ENCODE results near the gene ZNF714. TPM values are rescaled to one million over a fixed set of nuclear protein-coding genes. Genes with fewer than 3 reads are reported as not detected.
A peak's percentile ranks its signal among the peaks of the same experiment; 100 is the strongest.

ZNF714 gene
- total and polyA plus RNA-seq, 9 donors = 7.7 to 45.1 (median 19.1) TPM

DNA sequence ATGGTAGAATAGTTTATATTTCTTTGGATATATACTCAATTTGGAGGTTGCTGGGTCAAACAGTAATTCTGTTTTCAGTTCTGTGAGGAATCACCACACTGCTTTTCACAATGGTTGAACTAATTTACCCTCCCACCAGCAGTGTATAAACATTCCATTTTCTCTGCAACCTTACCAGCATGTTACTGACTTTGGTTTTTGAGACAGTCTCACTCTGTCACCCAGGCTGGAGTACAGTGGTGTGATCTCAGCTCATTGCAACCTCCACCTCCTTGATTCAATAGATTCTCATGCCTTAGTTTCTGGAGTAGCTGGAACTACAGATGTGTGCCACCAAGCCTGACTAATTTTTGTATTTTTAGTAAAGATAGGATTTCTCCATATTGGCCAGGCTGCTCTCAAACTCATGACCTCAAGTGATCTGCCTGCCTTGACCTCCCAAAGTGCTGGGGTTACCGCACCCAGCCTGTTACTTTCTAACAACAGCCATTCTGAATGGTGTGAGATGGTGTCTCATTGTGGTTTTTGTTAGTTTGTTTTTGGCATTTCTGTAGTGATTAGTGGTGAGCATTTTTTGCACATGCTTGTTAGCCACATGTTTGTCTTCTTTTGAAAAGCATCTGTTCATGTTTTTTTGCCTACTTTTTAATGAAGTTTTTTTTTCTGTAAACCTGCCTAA lies 12.5 kb downstream of the ZNF714 start:
- 53 to 86% (median 69%) methylated on average over 1 of the region's 1 CpG for WGBS, 3 donors
- Histone ChIP-seq H3K4me3 (no peak overlapping the region), H3K27me3 (no peaks in the 10 kb centered on the region), H3K4me1 (ENCODE audit: insufficient read depth) (peaks cover 19% of the 10 kb centered on the region), H3K36me3 (no peaks in the 10 kb centered on the region), H3K9me3 (no peaks in the 10 kb centered on the region), H3K27ac (peak overlapping the region in 1 of 2 donors; percentile 13)
- intact Hi-C loops (cut with DNase I) = no loop called here
- no peak for DNase-seq
- TF ChIP-seq, protein P1, sequence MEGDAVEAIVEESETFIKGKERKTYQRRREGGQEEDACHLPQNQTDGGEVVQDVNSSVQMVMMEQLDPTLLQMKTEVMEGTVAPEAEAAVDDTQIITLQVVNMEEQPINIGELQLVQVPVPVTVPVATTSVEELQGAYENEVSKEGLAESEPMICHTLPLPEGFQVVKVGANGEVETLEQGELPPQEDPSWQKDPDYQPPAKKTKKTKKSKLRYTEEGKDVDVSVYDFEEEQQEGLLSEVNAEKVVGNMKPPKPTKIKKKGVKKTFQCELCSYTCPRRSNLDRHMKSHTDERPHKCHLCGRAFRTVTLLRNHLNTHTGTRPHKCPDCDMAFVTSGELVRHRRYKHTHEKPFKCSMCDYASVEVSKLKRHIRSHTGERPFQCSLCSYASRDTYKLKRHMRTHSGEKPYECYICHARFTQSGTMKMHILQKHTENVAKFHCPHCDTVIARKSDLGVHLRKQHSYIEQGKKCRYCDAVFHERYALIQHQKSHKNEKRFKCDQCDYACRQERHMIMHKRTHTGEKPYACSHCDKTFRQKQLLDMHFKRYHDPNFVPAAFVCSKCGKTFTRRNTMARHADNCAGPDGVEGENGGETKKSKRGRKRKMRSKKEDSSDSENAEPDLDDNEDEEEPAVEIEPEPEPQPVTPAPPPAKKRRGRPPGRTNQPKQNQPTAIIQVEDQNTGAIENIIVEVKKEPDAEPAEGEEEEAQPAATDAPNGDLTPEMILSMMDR (IDR thresholded peaks at IDR 0.05) = no peak
- TF ChIP-seq EP300 (IDR thresholded peaks at IDR 0.05) = no peak
- no peak for TF ChIP-seq POLR2A (IDR thresholded peaks at IDR 0.05)

DNA sequence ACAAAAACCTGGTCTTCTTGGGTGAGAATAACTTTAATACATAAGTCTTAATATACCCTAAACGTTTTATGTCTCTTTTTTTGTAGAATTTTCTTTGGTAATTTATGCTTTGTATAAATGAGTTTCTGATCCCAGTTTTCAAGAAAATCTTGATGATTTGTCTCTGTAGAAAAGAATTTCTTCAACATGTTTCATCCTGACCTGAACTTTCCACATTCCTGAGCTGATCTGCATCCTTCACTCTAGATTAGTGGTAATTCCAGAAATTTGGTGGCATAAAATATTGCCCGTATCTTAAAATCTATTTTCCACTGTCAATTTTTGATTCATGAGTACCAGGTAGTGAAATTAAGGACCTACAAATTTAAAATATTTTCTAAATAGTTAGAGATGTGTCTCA lies 16.3 kb downstream of the ZNF714 start:
- Histone ChIP-seq H3K27me3 (no peaks in the 10 kb centered on the region), H3K4me3 (no peak overlapping the region), H3K36me3 (no peaks in the 10 kb centered on the region), H3K4me1 (ENCODE audit: insufficient read depth) (peaks cover 13% of the 10 kb centered on the region), H3K27ac (no peak overlapping the region), H3K9me3 (no peaks in the 10 kb centered on the region)
- TF ChIP-seq POLR2A (IDR thresholded peaks at IDR 0.05) (no peak), EP300 (IDR thresholded peaks at IDR 0.05) (no peak)
- TF ChIP-seq, protein P1 (IDR thresholded peaks at IDR 0.05) = no peak
- no peak for DNase-seq
- intact Hi-C loops (cut with DNase I) = no loop called here
- WGBS, 3 donors = 78 to 92% (median 90%) methylated on average over 2 of the region's 2 CpGs

DNA sequence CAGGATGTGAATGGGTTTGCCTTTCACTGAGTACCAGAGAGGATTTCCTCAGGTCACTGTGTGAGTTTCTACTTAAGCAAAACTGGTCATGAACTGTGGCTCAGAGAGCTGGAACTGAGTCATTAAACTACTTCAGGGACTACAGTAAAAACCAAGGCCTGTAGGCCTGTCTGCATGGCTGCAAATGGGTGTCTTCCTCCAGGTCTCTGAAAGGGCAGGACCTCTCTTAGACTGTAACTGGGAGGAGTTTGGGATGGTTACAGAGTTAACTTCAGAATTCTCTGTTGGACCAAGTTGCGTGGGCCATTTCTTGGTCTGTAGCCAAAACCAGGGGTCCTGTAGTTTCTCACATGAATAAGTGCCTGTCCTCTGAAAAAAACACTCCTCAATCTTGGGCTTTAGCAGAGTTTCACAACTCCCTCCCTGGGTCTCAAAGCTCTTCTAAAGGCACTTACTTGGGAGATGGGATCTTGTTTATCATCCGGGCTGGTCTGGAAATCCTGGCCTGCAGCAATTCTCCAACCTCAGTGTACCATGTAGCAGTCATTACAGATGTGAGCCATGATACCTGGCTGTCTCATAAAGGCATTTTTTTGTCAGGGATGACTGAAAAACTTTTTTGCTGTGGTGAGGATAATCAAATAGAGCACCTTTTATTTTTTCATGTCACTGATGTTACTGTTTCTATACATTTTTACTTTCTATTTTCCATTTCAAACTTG lies 19.7 kb downstream of the ZNF714 start:
- TF ChIP-seq EP300 (IDR thresholded peaks at IDR 0.05) (no peak), POLR2A (IDR thresholded peaks at IDR 0.05) (no peak)
- TF ChIP-seq, protein P1 (IDR thresholded peaks at IDR 0.05) = no peak
- H3K9me3 ChIP-seq = no peaks in the 10 kb centered on the region
- no peaks in the 10 kb centered on the region for H3K36me3 ChIP-seq
- H3K27me3 ChIP-seq = no peaks in the 10 kb centered on the region
- H3K4me1 ChIP-seq (ENCODE audit: insufficient read depth) = no peaks in the 10 kb centered on the region
- intact Hi-C loops (cut with DNase I) = no loop called here
- WGBS, 3 donors = 81 to 82% (median 81%) methylated on average over 2 of the region's 2 CpGs
- H3K27ac ChIP-seq = no peak overlapping the region
- H3K4me3 ChIP-seq = no peak overlapping the region
- no peak for DNase-seq

DNA sequence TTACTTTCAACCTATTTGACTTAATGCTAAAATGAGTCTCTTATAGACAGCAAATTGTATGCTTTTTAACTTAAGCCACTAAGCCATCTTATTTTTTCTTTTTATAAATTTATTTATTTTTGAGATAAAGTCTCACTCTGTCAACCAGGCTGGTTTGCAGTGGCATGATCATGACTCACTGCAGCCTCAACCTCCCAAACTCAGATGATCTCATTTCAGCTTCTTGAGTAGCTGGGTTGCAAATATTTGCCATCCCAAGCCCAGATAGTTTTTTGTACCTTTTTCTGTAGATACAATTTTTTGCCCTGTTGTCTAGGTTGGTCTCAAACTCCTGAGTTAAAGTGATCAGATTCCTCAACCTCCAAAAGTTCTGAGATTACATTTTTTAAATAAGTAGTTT lies 27.1 kb downstream of the ZNF714 start:
- H3K36me3 ChIP-seq = no peaks in the 10 kb centered on the region
- H3K9me3 ChIP-seq = no peaks in the 10 kb centered on the region
- no peak overlapping the region for H3K4me3 ChIP-seq
- no peak overlapping the region for H3K27ac ChIP-seq
- DNase-seq = no peak
- intact Hi-C loops (cut with DNase I) = no loop called here
- no peaks in the 10 kb centered on the region for H3K27me3 ChIP-seq
- no peaks in the 10 kb centered on the region for H3K4me1 ChIP-seq (ENCODE audit: insufficient read depth)
- TF ChIP-seq, protein P1 (IDR thresholded peaks at IDR 0.05) = no peak
- TF ChIP-seq EP300 (IDR thresholded peaks at IDR 0.05) = no peak
- TF ChIP-seq POLR2A (IDR thresholded peaks at IDR 0.05) = no peak
